GM12874 (cell line): ENCODE data around the gene HSBP1L1.

Experiments
- TF ChIP-seq, protein P1 (sequence below): IDR thresholded peaks from 2 replicates; pipeline ENCODE4 v1.5.1; 2011; ENCODE audit warnings: low read depth, mild to moderate bottlenecking, control low read depth, low read length, moderate library complexity; ENCODE audit not compliant: insufficient read depth

HSBP1L1 gene

GRCh38 chr18:79948719-79949411, 15.6 kb upstream of the HSBP1L1 start:
- TF ChIP-seq, protein P1, sequence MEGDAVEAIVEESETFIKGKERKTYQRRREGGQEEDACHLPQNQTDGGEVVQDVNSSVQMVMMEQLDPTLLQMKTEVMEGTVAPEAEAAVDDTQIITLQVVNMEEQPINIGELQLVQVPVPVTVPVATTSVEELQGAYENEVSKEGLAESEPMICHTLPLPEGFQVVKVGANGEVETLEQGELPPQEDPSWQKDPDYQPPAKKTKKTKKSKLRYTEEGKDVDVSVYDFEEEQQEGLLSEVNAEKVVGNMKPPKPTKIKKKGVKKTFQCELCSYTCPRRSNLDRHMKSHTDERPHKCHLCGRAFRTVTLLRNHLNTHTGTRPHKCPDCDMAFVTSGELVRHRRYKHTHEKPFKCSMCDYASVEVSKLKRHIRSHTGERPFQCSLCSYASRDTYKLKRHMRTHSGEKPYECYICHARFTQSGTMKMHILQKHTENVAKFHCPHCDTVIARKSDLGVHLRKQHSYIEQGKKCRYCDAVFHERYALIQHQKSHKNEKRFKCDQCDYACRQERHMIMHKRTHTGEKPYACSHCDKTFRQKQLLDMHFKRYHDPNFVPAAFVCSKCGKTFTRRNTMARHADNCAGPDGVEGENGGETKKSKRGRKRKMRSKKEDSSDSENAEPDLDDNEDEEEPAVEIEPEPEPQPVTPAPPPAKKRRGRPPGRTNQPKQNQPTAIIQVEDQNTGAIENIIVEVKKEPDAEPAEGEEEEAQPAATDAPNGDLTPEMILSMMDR, result no peak

- TF ChIP-seq, protein P1, result no peak
These were observed 14.6 kb upstream of the HSBP1L1 start for GRCh38 chr18:79949697-79950487.

GRCh38 chr18:79950515-79951341, 13.7 kb upstream of the HSBP1L1 start:
- TF ChIP-seq, protein P1, result no peak

GRCh38 chr18:79951545-79952455, 12.6 kb upstream of the HSBP1L1 start, which contains the start of gene SLC66A2:
SLC66A2 (minus strand) TSS chr18:79951653; CDS start chr18:79950926, 727 bp downstream.
- TF ChIP-seq, protein P1, result 0 out of 2 replicates have a peak, but pooled peaks have one; percentile 14

DNA sequence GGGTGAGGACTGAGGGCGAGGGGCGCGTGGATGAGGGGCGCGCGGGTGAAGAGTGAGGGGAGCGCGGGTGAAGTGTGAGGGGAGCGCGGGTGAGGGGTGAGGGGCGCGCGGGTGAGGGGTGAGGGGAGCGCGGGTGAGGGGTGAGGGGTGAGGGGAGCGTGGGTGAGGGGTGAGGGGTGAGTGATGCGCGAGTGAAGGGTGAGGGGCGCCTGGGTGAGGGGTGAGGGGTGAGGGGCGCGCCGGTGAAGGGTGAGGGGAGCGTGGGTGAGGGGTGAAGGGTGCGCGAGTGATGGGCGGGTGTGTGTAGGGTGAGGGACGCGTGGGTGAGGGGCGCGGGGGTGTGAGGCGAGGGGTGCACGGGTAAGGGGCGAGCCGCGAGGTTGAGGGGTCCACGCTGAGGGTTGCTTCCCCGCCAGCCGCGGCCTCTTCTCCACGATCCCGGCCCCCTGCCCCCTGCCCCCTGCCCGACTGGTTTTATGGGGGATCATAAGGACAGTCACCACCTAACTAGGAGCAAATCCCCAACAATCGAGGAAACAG, 11.9 kb upstream of the HSBP1L1 start:
- TF ChIP-seq, protein P1, result no peak

DNA sequence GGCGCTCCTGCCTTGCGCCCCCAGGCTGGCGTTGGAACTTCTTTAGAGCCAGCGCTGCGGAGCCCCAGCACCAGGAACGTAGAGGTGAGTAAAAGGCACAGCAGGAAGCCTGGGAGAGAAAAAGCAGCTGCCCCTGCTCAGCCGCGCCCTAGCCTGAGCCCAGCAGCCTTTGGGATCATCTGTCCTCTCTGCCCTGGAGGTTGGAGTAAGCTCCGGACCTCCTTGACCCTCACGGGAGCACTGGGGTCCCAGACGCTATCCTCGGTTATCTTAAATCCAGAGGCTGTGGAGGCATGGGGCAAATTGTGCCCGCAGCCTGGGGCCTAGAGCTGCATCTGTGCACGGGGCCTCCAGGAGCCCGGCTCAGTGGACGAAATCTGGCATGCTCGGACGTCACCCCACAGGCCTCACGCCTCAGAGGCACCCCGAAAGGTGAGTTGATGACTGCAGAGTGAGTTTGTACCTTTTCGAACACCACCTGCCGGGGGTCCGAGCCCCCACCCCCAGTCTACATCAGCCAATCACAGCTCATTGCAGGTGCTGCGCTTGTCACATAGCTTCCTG, 11.4 kb upstream of the HSBP1L1 start:
- TF ChIP-seq, protein P1, result no peak
